ENCODE results near the gene OPRD1.
"Not testable (repeated sequence)": the region's sequence is repeated elsewhere in the genome, so short reads cannot be mapped to it uniquely, and the experiment has no call there.

Gene OPRD1

GRCh38 chr1:28811766-28812668 is at the start of gene OPRD1:
TSS of gene OPRD1 (plus strand) at chr1:28812170. CDS start at chr1:28812384, 214 bp downstream.
- Mint-ChIP-seq H3K27ac (no peak within 1 kb of the TSS), H3K9me3 (no peaks in the 10 kb centered on the region), H3K27me3 (ENCODE audit: low read depth) (peaks cover 46% of the 10 kb centered on the region), H3K4me3 (no peak within 1 kb of the TSS), H3K36me3 (ENCODE audit: low read depth) (no peaks in the 10 kb centered on the region), H3K4me1 (ENCODE audit: low read depth) (peaks cover 5% of the 10 kb centered on the region)
- DNase-seq (ENCODE audit: low spot score), result peak; percentile 5

- Mint-ChIP-seq H3K4me3 (no peak overlapping the region), H3K27ac (no peak overlapping the region), H3K36me3 (ENCODE audit: low read depth) (peaks cover 39% of the 10 kb centered on the region), H3K27me3 (ENCODE audit: low read depth) (no peaks in the 10 kb centered on the region), H3K9me3 (no peaks in the 10 kb centered on the region), H3K4me1 (ENCODE audit: low read depth) (peaks cover 7% of the 10 kb centered on the region)
- no peak for DNase-seq (ENCODE audit: low spot score)
Measured at GRCh38 chr1:28766532-28767183, 45.3 kb upstream of the OPRD1 start.

GRCh38 chr1:28770601-28771165 is 41.3 kb upstream of the OPRD1 start:
- peaks cover 7% of the 10 kb centered on the region for H3K4me1 Mint-ChIP-seq (ENCODE audit: low read depth)
- no peak overlapping the region for H3K27ac Mint-ChIP-seq
- peaks cover 35% of the 10 kb centered on the region for H3K36me3 Mint-ChIP-seq (ENCODE audit: low read depth)
- no peak for DNase-seq (ENCODE audit: low spot score)
- no peak overlapping the region for H3K4me3 Mint-ChIP-seq
- H3K9me3 Mint-ChIP-seq, result no peaks in the 10 kb centered on the region
- no peaks in the 10 kb centered on the region for H3K27me3 Mint-ChIP-seq (ENCODE audit: low read depth)

- H3K4me1 Mint-ChIP-seq (ENCODE audit: low read depth); H3K4me3 Mint-ChIP-seq; H3K9me3 Mint-ChIP-seq; DNase-seq (ENCODE audit: low spot score); H3K27me3 Mint-ChIP-seq (ENCODE audit: low read depth); H3K27ac Mint-ChIP-seq: not testable (repeated sequence)
- peaks cover 24% of the 10 kb centered on the region for H3K36me3 Mint-ChIP-seq (ENCODE audit: low read depth)
Measured at GRCh38 chr1:28771921-28772320, 40.0 kb upstream of the OPRD1 start.

GRCh38 chr1:28773105-28773504 is 38.9 kb upstream of the OPRD1 start:
- Mint-ChIP-seq H3K4me1 (ENCODE audit: low read depth) (peaks cover 3% of the 10 kb centered on the region), H3K27me3 (ENCODE audit: low read depth) (no peaks in the 10 kb centered on the region), H3K9me3 (no peaks in the 10 kb centered on the region), H3K4me3 (no peak overlapping the region), H3K36me3 (ENCODE audit: low read depth) (peaks cover 24% of the 10 kb centered on the region), H3K27ac (no peak overlapping the region)
- no peak for DNase-seq (ENCODE audit: low spot score)

GRCh38 chr1:28775121-28775942 is 36.6 kb upstream of the OPRD1 start:
- H3K9me3 Mint-ChIP-seq, result no peaks in the 10 kb centered on the region
- peak overlapping the region; percentile 35 for H3K27ac Mint-ChIP-seq
- peaks cover 9% of the 10 kb centered on the region for H3K36me3 Mint-ChIP-seq (ENCODE audit: low read depth)
- H3K4me1 Mint-ChIP-seq (ENCODE audit: low read depth), result peaks cover 3% of the 10 kb centered on the region
- H3K27me3 Mint-ChIP-seq (ENCODE audit: low read depth), result peaks cover 3% of the 10 kb centered on the region
- H3K4me3 Mint-ChIP-seq, result peak overlapping the region; percentile 71
- peak; percentile 73 for DNase-seq (ENCODE audit: low spot score)

GRCh38 chr1:28776341-28776740 is 35.6 kb upstream of the OPRD1 start:
- Mint-ChIP-seq H3K9me3 (no peaks in the 10 kb centered on the region), H3K4me1 (ENCODE audit: low read depth) (peaks cover 3% of the 10 kb centered on the region), H3K4me3 (no peak overlapping the region), H3K27me3 (ENCODE audit: low read depth) (peaks cover 3% of the 10 kb centered on the region), H3K36me3 (ENCODE audit: low read depth) (peaks cover 6% of the 10 kb centered on the region), H3K27ac (no peak overlapping the region)
- no peak for DNase-seq (ENCODE audit: low spot score)

GRCh38 chr1:28778021-28778420 is 33.9 kb upstream of the OPRD1 start:
- Mint-ChIP-seq H3K4me1 (ENCODE audit: low read depth) (peaks cover 3% of the 10 kb centered on the region), H3K9me3 (no peaks in the 10 kb centered on the region), H3K27me3 (ENCODE audit: low read depth) (peaks cover 3% of the 10 kb centered on the region), H3K36me3 (ENCODE audit: low read depth) (no peaks in the 10 kb centered on the region), H3K4me3 (no peak overlapping the region), H3K27ac (no peak overlapping the region)
- DNase-seq (ENCODE audit: low spot score), result no peak

GRCh38 chr1:28779751-28780408 is 32.1 kb upstream of the OPRD1 start:
- Mint-ChIP-seq H3K36me3 (ENCODE audit: low read depth) (no peaks in the 10 kb centered on the region), H3K4me1 (ENCODE audit: low read depth) (peaks cover 2% of the 10 kb centered on the region), H3K27me3 (ENCODE audit: low read depth) (peaks cover 3% of the 10 kb centered on the region), H3K4me3 (no peak overlapping the region), H3K9me3 (no peaks in the 10 kb centered on the region), H3K27ac (no peak overlapping the region)
- no peak for DNase-seq (ENCODE audit: low spot score)

GRCh38 chr1:28781305-28781704 is 30.7 kb upstream of the OPRD1 start:
- H3K4me1 Mint-ChIP-seq (ENCODE audit: low read depth), result peaks cover 7% of the 10 kb centered on the region
- H3K4me3 Mint-ChIP-seq, result no peak overlapping the region
- peaks cover 6% of the 10 kb centered on the region for H3K27me3 Mint-ChIP-seq (ENCODE audit: low read depth)
- H3K27ac Mint-ChIP-seq, result no peak overlapping the region
- H3K36me3 Mint-ChIP-seq (ENCODE audit: low read depth), result no peaks in the 10 kb centered on the region
- no peaks in the 10 kb centered on the region for H3K9me3 Mint-ChIP-seq
- no peak for DNase-seq (ENCODE audit: low spot score)

GRCh38 chr1:28782011-28782410 is 30.0 kb upstream of the OPRD1 start:
- Mint-ChIP-seq H3K4me1 (ENCODE audit: low read depth) (peaks cover 7% of the 10 kb centered on the region), H3K27ac (no peak overlapping the region), H3K9me3 (no peaks in the 10 kb centered on the region), H3K36me3 (ENCODE audit: low read depth) (no peaks in the 10 kb centered on the region), H3K27me3 (ENCODE audit: low read depth) (peaks cover 6% of the 10 kb centered on the region), H3K4me3 (no peak overlapping the region)
- DNase-seq (ENCODE audit: low spot score), result no peak

GRCh38 chr1:28783363-28783762 is 28.6 kb upstream of the OPRD1 start:
- peaks cover 7% of the 10 kb centered on the region for H3K27me3 Mint-ChIP-seq (ENCODE audit: low read depth)
- no peak overlapping the region for H3K27ac Mint-ChIP-seq
- H3K9me3 Mint-ChIP-seq, result no peaks in the 10 kb centered on the region
- H3K4me1 Mint-ChIP-seq (ENCODE audit: low read depth), result peaks cover 7% of the 10 kb centered on the region
- no peaks in the 10 kb centered on the region for H3K36me3 Mint-ChIP-seq (ENCODE audit: low read depth)
- no peak overlapping the region for H3K4me3 Mint-ChIP-seq
- no peak for DNase-seq (ENCODE audit: low spot score)

GRCh38 chr1:28789412-28789811 is 22.6 kb upstream of the OPRD1 start:
- no peak for DNase-seq (ENCODE audit: low spot score)
- Mint-ChIP-seq H3K36me3 (ENCODE audit: low read depth) (no peaks in the 10 kb centered on the region), H3K4me3 (no peak overlapping the region), H3K27me3 (ENCODE audit: low read depth) (peaks cover 10% of the 10 kb centered on the region), H3K27ac (no peak overlapping the region), H3K9me3 (no peaks in the 10 kb centered on the region), H3K4me1 (ENCODE audit: low read depth) (peaks cover 7% of the 10 kb centered on the region)

All from T-helper 2 cell treated with Interferon-gamma antibody and Interleukin-4, amounts not matched to agents 5 μg/mL and 100 μg/mL, for 36 hours (primary cell).